B cell (primary cell): ENCODE data around the gene ZNF516.

ENCODE experiments used
- EZH2 ChIP-seq: IDR thresholded peaks from 2 replicates; pipeline ENCODE4 v1.6.1; 2012; ENCODE audit warnings: borderline replicate concordance, low read depth, mild to moderate bottlenecking, moderate library complexity, low read length; ENCODE audit not compliant: insufficient read depth, poor library complexity, severe bottlenecking
- TF ChIP-seq, protein P1 (sequence below): fragments of 200-600 bp; IDR thresholded peaks from one replicate; pipeline ENCODE4 v1.8.0; 2022; ENCODE audit warnings: antibody characterized with exemption, mild to moderate bottlenecking

DNA sequence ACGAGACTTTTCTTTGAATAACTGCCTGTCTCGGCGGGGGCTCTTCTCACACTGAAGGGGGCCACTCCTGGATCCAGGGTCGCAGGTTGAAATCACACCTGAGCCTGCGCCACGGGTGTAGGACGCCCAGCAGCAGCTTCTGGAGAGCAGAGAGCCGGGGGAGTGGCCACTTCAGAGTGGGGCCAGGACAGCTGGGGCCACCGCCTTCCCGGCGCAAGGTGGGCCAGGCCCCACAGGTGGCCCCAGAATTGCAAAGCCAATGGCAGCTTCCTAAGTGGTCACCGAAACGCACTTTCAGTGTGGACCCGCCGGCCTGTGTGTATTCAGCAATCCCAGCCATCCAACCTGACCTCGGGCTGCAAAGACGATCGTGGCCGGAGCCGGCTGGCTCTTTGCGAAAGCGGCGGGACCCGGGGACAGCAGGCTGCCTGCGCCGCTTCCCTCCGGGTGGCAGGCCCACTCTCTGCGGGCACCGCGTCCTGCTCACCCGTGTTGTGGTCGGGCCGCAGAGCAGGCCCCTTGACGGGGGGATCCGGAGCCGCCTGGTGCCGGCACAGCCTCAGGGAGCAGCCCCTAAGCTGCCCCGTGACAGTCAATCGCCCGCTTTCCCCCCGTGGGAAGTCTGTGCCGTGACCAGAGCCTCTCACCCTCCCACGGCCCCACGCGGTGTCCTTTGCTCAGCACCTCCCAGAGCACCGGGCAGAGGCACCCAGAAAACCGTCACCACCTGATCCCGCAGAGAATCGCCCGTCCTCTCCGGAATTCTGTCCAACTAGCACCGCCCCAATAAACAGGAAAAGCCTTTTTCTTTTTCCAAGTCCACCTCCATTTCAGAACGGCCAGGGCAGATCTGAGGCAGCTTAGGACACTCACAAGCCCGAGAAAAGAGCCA is 144.7 kb downstream of the ZNF516 start:
- TF ChIP-seq, protein P1, sequence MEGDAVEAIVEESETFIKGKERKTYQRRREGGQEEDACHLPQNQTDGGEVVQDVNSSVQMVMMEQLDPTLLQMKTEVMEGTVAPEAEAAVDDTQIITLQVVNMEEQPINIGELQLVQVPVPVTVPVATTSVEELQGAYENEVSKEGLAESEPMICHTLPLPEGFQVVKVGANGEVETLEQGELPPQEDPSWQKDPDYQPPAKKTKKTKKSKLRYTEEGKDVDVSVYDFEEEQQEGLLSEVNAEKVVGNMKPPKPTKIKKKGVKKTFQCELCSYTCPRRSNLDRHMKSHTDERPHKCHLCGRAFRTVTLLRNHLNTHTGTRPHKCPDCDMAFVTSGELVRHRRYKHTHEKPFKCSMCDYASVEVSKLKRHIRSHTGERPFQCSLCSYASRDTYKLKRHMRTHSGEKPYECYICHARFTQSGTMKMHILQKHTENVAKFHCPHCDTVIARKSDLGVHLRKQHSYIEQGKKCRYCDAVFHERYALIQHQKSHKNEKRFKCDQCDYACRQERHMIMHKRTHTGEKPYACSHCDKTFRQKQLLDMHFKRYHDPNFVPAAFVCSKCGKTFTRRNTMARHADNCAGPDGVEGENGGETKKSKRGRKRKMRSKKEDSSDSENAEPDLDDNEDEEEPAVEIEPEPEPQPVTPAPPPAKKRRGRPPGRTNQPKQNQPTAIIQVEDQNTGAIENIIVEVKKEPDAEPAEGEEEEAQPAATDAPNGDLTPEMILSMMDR, result no peak
- no peak for TF ChIP-seq EZH2
